ENCODE data around the gene RCCD1.

RCCD1 gene

DNA sequence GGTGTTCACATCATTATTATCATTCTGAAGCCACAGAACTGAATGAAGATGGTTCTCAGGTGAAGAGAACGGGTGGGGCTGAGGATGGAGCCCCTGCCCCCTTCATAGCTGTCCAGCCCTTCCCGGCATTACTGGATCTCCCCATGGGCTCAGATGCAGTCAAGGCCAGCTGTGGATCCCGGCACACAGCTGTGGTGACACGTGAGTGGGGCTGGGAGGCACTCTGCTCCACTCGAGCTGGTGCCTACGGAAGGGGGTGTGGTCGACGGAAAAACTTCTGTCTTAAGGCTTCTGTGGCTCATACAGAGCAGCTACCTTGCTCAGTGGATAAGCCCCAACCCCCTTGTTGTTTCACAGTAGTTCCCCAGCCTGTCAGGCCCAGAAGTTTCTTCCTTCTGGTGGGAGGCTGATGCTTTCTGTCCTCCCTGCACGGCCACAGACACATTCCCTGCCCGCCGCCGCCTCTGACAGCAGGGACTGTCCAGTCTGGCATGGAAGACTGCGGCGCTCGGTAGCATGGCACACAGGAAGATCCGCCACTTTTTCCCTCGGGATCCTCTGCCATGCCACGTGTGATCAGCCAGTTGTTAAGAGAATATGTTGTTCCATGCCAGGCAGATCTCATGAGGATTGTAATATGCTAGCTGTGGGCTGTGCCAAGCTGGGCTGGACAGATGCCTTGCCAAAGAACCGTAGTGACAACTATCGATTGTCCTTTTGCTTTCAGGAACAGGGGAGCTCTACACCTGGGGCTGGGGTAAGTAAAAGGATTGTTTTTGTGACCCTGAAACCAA lies 5.8 kb downstream of the RCCD1 start:
- DNase-seq (ENCODE audit: low read depth in 1 of 2, low spot score in 1 of 2): no peak

DNA sequence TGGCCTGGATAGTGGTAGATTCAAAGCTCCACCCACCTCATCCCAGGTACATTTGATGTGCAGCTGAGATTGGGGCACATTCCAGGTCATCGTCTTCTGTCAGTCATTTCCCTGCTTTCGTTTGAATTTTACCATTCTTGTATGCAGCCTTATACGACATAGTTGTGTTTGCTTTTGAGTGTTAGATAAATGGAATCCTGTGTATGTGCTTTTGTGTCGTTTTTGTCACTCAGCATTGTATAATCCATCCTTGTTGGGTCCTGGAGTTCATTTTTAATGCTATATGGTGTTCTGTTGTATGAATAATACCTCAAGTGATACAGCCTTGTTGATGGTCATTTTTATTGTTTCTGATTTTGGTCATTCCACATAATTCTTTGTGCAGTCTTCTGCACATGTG lies 7.3 kb downstream of the RCCD1 start:
- DNase-seq (ENCODE audit: low read depth in 1 of 2, low spot score in 1 of 2): no peak

DNA sequence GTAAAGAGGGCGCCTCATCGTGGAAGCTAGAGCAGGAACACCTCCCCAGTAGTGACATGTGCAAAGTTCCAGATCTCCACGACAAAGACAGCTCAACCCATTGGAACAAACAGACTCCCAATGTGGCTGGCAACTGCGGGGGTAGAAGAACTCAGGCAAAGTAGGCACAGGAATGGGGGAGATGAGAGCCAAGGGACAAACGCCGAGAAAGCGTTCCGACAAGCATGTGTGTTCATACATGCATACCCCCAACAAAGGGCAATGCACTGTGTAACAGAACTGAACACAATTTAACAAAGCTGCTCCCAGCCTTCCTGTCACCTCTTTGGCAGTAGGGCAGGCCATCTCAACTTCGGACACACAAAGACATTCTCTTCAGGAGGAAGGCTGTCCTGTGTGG lies 11.6 kb downstream of the RCCD1 start:
- no peak for DNase-seq (ENCODE audit: low read depth in 1 of 2, low spot score in 1 of 2)

DNA sequence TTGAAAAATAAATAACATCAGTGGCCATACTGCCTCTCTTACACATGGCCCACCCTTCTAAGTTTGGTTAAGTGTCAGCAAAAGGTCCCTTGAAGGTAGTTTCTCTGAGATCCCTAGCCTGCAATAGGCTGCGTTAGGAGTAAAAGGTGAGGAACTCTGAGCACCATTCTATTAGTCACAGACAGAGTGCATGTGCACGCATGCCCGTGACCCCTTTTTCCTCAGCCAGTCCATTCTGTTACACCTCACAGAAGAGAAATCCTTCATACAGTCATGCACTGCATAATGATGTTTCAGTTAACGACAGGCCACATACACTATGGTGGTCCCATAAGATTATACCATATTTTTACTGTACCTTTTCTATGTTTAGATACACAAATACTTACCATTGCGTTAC lies 12.5 kb downstream of the RCCD1 start:
- no peak for DNase-seq (ENCODE audit: low read depth in 1 of 2, low spot score in 1 of 2)

DNA sequence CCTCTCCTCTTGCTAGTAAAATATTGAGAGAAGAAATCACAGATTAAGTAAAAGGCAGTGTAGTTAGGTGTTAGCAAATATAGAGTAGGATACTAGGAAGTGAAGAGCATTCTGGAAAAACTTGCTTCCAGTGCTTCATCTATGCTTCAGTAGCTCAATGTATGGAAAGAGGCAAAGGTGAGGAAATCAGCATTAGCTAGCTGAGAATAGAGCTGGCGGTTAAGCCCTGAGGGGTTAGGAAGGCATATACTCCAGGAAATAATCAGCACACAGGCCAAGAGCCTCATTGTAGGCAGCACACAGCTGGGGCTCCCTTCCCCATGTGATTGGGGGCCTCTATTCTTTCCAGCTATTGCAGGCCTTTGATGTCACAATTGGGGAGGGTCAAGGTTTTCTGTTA lies 13.8 kb downstream of the RCCD1 start:
- DNase-seq (ENCODE audit: low read depth in 1 of 2, low spot score in 1 of 2): no peak

DNA sequence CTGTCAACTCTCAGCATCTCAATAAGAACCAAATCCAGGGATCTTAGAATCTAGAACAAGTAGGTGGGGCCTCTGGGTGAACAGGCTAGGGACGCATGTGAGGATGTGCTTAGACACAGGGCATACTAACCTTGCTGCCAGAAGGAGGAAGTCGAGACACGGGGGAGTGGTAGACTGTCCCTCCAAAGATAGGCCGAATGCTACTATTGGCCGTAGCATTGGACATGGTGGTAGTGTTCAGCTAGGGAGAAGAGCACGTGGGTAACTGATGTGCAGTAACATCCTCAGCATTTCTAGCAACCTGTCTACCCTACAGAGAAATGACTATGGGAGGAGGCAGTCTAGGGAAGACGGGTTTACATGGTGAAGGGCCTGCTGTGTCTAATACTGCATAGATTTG lies 15.6 kb downstream of the RCCD1 start:
- DNase-seq (ENCODE audit: low read depth in 1 of 2, low spot score in 1 of 2): no peak

DNA sequence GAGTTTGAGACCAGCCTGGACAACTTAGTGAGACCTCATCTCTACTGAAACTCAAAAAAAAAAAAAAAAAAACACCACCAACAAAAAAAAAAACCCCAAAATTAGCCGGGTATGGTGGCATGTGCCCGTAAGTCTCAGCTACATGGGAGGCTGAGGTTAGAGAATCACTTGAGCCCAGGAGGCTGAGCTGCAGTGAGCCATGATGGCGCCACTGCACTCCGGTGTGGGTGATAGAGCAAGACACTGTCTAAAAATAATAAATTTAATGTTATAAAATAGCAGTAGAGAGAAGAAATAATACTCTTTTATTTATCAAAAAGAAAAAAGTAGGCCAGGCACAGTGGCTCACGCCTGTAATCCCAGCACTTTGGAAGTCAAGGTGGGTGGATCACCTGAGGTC lies 17.4 kb downstream of the RCCD1 start:
- no peak for DNase-seq (ENCODE audit: low read depth in 1 of 2, low spot score in 1 of 2)

DNA sequence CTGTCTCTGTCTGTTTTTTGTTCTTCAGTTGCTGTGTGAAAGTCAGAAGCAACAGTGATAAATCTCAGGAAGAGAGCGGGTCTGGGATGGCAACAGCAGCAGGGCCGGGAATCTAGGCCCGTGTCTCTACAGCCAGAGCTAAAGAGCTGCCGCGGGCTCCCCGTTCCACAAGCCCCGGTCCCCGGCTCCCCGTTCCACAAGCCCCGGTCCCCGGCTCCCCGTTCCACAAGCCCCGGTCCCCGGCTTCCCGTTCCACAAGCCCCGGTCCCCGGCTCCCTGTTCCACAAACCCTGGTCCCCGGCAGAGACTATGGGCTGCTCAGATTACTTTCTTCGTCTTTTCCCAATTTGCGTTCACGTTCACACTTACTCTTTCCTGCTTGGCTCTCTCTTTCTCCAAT lies 19.5 kb downstream of the RCCD1 start:
- no peak for DNase-seq (ENCODE audit: low read depth in 1 of 2, low spot score in 1 of 2)

DNA sequence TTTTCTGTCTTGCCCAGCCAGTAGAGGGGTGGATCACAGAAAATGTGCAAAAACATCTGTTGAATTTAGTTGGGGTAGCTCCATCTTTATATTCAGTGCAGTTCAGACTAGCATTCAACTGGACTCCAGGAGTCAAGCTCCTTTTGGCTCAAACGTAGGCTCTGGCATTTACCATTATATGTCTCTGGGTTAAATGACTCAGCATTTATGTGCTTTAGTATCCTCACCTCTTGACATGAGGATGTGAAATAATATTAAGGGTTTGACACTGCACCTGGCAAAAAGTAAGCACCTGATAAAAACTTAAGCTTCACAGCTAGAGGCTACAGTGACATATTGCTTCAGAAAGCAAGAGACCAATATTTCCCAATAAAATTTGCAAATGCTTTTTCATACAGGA lies 24.9 kb downstream of the RCCD1 start:
- DNase-seq (ENCODE audit: low read depth in 1 of 2, low spot score in 1 of 2): no peak

DNA sequence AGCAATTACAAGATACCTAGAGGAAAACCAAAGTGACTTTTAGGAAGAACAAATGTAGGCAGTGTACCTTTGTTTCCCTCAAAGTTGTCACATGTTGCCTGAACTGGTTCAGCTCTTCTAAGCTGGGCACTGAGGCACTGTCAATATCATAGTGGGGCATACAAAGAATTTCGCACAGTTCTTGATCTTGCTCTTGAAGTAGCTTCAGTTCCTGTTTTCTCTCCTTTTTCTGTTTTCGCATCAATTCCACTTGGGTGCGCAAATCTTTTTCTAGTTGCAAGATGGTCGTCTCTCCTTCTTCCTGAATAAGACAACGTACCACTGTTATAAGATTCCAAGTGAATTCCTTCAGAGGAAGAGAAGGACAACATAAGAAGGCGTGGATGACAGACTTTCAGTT lies 27.0 kb downstream of the RCCD1 start:
- DNase-seq (ENCODE audit: low read depth in 1 of 2, low spot score in 1 of 2): no peak

DNA sequence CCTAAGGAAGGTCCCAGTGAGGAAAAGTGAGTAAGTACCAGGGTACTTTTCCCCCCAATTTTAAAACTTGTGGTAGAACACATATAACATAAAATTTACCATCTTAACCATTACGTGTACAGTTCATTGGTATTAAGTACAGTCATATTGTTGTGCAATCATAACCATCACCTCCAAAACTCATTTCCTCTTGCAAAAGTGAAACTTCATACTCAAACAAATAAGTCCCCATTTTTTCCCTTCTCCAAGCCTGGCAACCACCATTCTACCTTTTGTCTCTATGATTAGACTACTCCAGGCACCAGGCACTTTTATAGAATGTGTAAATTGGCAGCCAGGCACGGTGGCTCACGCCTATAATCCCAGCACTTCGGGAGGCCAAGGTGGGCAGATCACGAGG lies 27.5 kb downstream of the RCCD1 start:
- DNase-seq (ENCODE audit: low read depth in 1 of 2, low spot score in 1 of 2): no peak

DNA sequence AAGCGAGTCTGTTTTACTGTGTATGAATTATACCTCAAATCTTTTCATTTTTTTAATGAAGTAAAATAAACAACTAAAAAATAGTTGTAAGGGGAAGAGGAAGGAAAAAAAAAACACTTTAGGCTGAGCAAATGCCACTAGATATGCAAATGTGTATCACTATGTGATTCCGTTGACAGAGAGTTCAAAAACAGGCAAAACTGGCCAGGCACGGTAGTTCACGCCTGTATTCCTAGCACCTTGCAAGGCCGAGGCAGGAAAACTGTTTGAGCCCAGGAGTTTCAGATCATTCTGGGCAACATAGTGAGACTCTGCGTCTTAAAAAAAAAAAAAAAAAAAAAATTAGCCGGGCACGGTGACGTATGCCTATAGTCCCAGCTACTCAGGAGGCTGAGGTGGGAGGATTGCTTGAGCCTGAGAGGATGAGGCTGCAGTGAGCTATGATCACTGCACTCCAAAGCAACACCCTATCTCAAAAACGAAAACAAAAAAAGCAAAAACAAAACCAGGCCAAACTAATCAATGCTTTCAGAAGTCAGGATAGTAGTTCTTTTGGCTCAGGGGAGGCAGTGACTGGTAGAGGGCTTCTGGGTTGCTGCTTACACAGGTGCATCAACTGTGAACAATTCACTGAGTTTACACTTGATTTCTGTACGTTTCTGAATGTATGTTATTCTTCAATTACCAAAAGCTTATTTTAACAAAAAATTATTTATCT lies 32.3 kb downstream of the RCCD1 start:
- no peak for DNase-seq (ENCODE audit: low read depth in 1 of 2, low spot score in 1 of 2)

DNA sequence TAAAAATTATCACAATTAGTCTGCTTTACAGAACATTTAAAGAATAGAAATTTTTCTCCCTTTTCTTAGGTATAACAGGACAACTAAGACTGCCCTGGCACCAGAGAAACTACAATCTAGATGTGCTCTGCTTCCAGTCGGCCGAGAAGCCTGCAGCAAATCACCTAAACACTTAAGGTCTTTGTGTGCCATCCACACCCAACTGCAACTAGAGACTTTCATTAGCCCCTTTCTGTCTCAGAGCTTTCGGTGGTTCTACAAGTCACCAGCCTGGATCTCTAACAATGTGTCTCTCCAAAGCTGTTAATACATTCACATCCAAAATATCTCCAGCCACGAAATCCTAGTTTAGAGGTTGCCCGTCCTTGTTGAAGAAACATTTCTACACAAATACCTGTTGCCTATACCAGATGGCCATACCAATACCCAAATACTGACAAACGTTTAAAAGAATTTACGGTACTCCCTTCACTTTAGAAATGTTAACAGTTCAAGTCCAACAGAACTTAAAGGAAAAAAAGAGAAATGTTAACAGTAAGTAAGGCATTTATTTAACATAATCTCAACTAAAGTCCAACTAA lies 33.0 kb downstream of the RCCD1 start:
- DNase-seq (ENCODE audit: low read depth in 1 of 2, low spot score in 1 of 2): no peak

DNA sequence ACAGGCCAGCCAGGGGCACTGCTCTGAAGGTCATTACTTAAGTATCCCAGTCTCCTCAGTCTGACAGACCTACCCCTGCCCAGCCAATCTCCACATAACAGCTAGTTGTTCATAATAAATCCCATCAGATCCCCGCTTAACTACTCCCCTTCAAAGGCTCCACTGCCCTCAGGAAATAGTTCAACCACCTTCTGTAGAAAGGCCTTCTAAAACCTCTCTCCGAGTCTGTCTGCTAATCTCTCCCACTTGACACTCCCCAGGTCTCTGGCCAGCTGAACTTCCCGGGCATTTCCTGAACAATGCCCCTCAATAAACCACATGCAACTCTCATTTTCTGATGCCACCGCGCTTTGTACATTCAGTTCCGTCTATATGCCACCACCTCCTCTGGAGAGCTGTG lies 33.6 kb downstream of the RCCD1 start:
- no peak for DNase-seq (ENCODE audit: low read depth in 1 of 2, low spot score in 1 of 2)

DNA sequence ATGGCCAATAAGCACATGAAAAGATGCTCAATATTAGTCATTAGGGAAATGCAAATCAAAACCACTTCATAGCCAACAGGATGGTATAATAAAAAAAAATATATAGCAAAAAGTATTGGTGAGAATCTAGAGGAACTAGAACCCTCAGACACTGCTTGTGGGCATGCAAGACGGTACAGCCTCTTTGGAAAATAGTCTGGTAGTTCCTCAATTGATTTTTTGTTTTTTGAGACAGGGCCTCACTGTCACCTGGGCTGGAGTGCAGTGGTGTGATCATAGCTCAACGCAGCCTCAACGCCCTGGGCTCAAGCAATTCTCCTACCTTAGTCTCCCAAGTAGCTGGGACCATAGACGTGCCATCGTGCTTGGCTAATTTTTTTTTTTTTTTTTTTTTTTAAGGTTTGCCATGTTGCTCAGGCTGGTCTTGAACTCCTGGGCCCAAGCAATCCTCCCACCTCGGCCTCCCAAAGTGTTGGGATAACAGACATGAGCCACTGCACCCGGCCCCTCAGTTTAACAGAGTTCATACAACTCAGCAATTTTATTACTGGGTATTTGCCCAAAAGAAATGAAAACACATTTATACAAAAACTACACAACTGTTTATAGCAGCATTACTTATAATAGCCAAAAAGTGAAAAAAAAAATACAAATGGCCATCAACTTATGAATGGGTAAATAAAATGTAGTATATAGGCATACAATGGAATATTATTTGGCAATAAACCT lies 34.5 kb downstream of the RCCD1 start:
- no peak for DNase-seq (ENCODE audit: low read depth in 1 of 2, low spot score in 1 of 2)

DNA sequence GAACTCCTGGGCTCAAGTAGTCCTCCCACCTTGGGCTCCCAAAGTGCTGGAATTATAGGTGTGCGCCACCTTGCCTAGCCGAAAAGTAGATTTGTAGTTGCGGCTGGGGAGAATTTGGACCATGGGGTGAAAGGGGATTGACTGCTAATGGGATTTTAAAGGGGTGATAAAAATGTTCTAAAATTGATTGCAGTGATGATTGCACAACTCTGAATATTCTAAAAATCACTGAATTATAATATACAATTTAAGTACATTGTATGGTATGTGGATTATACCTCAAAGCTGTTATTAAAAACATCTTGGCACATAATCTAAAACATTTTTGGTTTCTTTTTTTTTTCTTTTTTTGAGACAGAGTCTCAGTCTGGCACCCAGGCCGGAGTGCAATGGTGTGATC lies 35.8 kb downstream of the RCCD1 start:
- no peak for DNase-seq (ENCODE audit: low read depth in 1 of 2, low spot score in 1 of 2)

DNA sequence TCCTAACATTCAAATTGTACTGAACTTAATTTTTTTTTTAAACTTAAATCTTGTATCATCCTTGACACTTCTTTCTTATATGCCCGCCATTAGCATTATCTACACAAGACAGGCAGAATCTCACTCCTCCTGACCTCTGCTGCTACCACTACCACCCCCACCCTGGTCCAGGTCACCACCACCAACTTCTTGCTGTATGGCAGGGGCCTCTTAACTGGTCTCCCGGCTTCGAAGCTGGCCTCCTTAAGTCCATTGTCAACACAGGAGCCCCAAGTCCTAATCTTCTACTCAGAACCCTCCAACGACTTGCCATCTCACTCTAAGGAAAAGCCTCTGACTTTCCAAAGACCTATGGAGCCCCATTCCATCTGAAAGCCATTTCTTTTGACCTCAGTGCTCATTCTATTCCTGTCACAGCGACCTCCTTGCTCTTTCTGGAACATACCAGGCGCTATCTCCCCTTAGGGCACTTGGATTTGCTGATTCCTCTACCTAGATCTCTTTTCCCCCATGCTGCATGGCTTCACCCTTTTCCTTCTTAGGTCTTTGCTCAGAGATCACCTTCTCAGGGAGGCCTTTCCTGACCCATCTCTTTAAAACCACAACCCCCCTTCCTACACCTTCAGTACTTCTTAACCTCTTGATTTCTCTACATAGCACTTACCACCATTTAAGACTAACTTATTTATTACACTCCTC lies 37.1 kb downstream of the RCCD1 start:
- no peak for DNase-seq (ENCODE audit: low read depth in 1 of 2, low spot score in 1 of 2)

DNA sequence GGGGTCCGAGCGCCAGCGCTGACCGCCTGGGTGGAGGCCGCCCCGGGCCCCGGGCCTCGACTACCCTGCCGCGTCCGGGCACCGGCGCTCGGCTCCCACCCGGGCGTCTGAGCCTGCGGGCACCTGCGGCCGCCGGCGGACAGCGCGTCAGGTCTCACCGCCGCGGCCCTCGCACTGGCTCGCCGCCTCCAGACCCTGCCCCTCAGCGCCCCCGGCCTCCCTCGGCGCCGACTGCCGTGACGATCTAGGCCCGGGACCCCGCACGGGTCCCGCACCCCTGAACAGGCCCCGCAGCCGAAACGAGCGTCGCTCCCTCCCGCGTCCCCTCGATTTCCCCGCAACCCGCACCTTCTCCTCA lies 39.4 kb downstream of the RCCD1 start:
- no peak for DNase-seq (ENCODE audit: low read depth in 1 of 2, low spot score in 1 of 2)

DNA sequence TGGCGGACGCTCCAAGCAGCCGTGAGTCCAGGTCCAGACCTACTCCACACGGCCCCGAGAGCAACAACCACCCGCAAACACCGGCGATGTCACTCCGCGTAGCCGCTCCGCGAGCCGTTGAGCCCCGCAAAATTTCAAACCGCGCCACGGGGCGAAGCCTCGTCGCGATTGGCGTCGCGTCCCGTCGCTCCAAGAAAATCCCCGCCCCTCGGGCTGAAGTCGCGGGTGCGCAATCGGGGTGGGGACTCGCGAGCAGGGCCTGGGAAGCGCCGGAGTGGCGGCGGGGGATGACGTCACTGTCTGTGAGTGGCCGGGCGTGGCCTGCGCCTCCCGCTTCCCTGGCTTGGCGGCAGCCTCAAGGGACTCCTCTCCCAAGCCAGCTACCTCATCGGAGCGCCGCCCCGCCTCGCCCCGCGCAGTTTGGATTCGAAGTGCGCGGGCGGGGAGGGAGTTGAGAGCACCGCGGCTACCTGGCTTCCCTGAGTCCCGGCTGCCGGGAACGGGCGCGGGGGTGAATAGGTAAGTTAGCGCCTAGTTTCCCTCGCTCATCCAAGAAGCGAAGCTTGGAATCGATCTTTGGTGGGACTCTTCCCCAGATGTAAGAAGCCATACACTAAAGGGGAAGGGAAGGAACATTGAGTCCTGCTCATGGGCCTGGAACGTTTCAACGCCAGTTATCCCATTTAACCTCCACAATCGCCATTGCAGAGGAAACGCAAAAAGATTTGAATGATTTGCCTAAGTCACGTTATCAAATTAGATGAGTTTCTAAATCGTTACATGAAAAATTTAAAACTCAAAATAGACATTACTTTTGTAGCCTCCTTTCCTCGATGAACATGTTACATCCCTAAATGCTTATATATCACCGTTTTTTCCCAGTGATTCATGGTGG lies 40.0 kb downstream of the RCCD1 start, which contains the start of gene PRC1:
Gene PRC1, minus strand, starts transcription at position 119 of the 895 bp plus-strand sequence. Its CDS starts 118 bp downstream, at position 1.
- DNase-seq (ENCODE audit: low read depth in 1 of 2, low spot score in 1 of 2): peak; percentile 95 to 96

DNA sequence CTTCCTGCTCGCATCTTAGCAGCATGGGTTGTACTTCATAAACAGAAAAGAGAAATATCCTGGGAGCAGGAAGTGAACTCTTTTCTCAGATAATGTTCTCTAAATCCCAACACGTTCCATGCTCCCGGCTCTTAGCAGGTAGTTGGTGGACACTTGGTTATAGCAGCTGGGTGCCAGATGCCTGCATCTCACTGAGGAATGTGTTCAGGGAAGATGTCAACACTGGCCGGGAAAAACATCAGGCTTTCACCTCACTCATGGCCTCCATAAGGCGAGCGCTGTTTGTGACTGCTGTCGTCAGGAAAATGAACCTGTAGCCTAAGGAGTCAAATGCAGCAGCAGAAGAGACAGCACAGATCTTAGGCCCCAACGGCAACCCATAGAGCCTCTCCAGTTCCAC lies 44.1 kb downstream of the RCCD1 start:
- no peak for DNase-seq (ENCODE audit: low read depth in 1 of 2, low spot score in 1 of 2)
